GM18502 (cell line): ENCODE measurements around the gene EPS8.

Source experiments
- ATAC-seq: cut with Tn5 transposase; IDR thresholded peaks from one replicate; pipeline ENCODE4 v1.9.1; 2021; ENCODE audit warnings: mild to moderate bottlenecking; ENCODE audit not compliant: unreplicated experiment, poor library complexity

Gene EPS8

GRCh38 chr12:15726027-15726877 lies 62.9 kb downstream of the EPS8 start:
- no peak for ATAC-seq

DNA sequence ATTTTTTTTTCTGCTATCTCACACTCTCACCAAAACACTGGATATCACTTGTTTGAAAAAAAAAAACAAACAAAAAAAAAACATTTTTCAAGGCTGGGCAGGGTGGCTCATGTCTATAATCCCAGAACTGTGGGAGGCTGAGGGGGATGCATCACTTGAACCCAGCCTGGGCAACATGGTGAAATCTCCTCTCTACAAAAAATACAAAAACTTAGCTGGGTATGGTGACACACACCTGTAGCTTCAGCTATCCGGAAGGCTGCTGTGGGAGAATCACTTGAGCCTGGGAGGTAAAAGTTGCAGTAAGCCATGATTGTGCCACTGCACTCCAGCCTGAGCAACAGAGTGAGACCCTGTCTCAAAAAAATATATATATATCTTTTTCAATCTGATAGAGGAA lies 66.2 kb downstream of the EPS8 start:
- no peak for ATAC-seq

GRCh38 chr12:15721316-15722115 lies 67.7 kb downstream of the EPS8 start:
- ATAC-seq = no peak

DNA sequence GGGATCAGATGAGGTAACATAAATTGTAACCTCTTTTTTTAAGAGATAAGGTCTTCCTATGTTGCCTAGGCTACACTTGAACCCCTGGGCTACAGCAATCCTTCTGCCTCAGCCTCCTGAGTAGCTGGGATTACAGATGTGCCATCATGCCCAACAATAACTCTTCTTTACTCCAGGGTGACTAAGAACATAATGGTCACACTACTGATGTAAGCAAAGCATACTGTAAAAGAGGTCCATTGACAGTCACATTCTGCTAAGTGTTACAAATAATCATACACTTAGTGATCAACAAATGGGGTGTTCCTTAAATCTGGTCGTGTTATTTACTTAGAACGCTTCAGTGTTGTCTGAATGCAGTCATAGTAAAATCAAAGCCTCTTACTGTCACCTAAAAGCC lies 68.9 kb downstream of the EPS8 start:
- no peak for ATAC-seq

DNA sequence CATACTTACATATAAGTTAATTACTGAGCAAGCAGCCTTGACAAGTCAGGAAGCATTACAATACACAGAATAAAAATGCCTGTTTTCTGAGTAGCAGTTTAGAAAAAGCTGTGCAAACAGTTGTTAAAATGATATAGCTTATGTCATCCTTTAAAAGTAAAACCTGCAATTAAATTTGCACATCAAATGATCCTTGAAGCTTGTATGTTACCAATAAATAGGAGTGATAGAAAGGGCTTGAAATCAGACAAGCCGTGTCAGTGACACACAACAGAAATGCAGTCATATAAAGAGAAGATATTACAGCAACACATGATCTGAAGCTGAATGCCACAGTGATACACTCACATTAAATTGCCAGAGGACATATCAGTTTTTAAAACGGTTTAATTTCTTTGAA lies 70.0 kb downstream of the EPS8 start:
- ATAC-seq = no peak

GRCh38 chr12:15717940-15718567 lies 71.1 kb downstream of the EPS8 start:
- no peak for ATAC-seq

GRCh38 chr12:15716581-15716980 lies 72.6 kb downstream of the EPS8 start:
- ATAC-seq = no peak

GRCh38 chr12:15714256-15714655 lies 74.9 kb downstream of the EPS8 start:
- ATAC-seq = no peak

GRCh38 chr12:15712823-15713660 lies 76.1 kb downstream of the EPS8 start:
- ATAC-seq = no peak

- no peak for ATAC-seq
Measured at GRCh38 chr12:15712160-15712559, 77.0 kb downstream of the EPS8 start.

DNA sequence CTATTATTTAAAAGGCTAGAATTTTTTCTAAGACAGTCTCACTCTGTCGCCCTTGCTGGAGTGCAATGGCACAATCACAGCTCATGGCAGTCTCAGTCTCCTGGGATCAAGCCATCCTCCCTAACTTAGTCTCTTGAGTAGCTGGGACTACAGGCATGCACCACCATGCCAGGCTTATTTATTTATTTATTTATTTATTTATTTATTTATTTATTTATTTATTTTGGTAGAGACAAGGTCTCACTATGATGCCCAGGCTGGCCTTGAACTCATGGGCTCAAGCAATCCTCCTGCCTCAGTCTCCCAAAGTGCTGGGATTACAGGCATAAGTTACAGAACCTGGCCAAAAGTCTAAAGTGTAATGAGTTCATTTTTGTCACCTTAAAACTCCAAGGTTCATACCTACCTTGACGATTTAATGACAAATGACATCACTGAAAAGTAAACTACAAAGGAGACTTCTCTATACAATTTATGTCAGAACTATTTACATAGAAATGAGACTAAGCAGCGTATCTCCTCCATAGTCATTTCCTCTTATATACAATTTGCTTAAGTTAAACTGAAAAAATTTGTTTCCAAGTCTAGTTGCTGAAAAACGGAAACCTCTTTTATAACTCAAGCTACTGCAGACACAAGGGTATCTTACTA lies 78.2 kb downstream of the EPS8 start:
- no peak for ATAC-seq

DNA sequence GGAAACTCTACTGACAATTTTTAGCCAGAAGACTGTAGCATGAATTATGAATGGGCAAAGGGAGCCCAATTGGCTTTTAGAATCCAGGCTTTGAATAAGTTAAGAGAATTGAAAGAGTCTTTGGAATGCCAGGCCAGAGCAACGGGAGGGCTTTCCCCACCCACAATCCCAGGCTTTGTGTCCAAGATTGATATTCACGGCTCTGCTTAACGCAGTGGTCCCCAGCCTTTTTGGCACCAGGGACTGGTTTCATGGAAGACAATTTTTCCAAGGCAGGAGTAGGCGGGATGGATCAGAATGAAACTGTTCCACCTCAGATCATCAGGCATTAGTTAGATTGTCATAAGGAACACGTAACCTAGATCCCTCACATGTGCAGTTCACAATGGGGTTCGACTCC lies 79.6 kb downstream of the EPS8 start:
- no peak for ATAC-seq

DNA sequence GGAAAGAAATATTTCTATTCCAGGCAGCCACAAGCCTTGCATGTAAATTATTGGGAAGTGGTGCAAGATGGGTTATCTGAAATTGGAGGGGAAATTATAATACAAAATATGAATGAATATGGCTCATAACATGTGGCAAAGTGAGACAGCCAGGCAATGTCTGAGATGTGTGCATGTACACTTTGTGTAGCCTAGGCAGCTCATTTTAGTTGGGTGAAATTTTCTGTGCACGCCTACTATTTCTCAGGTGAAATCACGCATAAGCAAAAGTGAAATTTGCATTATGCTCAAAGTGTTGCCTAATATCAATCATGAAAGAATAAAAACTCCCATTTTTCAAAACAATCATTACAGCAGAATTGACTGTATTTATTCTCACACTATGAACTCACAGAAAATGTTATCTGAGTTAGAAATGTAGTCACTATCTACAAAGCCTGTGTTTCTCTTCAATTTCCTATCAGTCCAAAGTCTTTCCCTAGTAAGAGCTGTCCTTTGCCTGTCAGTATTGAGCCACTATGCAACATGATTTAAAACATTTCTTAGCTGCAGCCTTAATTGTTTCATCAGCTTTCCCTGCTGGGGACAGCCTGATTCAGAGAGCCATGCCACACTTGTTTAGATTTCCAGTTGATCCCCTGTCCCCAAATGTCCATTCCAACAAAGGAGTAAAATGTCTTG lies 80.7 kb downstream of the EPS8 start:
- no peak for ATAC-seq

- ATAC-seq = no peak
Measured at GRCh38 chr12:15707516-15708199, 81.5 kb downstream of the EPS8 start.

- ATAC-seq = no peak
Measured at GRCh38 chr12:15706010-15706676, 83.0 kb downstream of the EPS8 start.

GRCh38 chr12:15705606-15706005 lies 83.6 kb downstream of the EPS8 start:
- ATAC-seq = no peak

GRCh38 chr12:15702276-15702675 lies 86.9 kb downstream of the EPS8 start:
- ATAC-seq = no peak

DNA sequence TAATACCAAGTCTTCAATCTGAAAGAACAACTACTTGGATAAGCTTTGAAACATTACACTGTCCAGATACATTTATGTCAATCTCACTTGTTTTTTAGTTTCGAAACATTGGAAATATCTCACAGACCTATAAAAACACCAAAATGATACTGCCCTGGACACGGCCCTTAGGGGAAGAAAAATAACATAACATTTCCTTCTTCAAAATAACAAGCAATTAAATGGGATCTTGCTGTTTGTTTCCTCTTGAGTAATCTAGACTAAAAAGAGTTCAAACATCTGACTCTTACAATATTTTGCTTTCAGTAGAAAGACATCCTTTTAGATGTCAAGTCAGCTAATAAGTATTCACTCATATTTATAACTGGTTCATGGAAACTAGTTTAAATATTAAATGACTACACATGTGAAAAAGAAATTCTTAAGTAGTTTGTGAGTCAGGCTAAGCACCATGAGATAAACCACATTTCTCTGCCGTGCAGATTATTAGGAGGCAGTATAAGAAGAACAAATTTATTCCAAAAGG lies 87.5 kb downstream of the EPS8 start:
- ATAC-seq = no peak
